GM12878 (cell line): ENCODE measurements around the gene SSU72. TPM values are rescaled to one million over a fixed set of nuclear protein-coding genes. Genes with fewer than 3 reads are reported as not detected.
"Not testable (repeated sequence)": the region's sequence is repeated elsewhere in the genome, so short reads cannot be mapped to it uniquely, and the experiment has no call there.

Experiments
- ATAC-seq: fragments of 200-7000 bp; cut with Tn5 transposase; 3 replicates; pipeline ENCODE4 v1.9.1; 2020; ENCODE audit warnings: mild to moderate bottlenecking, moderate library complexity
- BruUV-seq: library from RNA; stranded (reverse); fragments of 400-500 nt; replicated peaks from 2 replicates; lab custom pipeline; 2021; lab: Mats Ljungman, UMichigan
- CTCF ChIA-PET: fragments of 300-600 bp; sonication (Branson Sonifier 250); formaldehyde crosslinking; extraction: SDS; loops from one replicate; lab custom pipeline; 2021; ENCODE audit warnings: inconsistent platforms; lab: Yijun Ruan, JAX
- POLR2A ChIA-PET: fragments of 350-600 bp; formaldehyde crosslinking; extraction: SDS; loops from one replicate; lab custom pipeline; 2021; ENCODE audit warnings: inconsistent platforms; lab: Charles Lee
- RAD21 ChIA-PET: fragments of 300-600 bp; sonication (Branson Sonifier 250); formaldehyde crosslinking; loops from one replicate; lab custom pipeline; 2023; ENCODE audit warnings: antibody characterized with exemption; ENCODE audit not compliant: unreplicated experiment; lab: Charles Lee
- SMC1A ChIA-PET: fragments of 300-600 bp; sonication (Branson Sonifier 250); formaldehyde crosslinking; loops from one replicate; lab custom pipeline; 2023; ENCODE audit not compliant: unreplicated experiment, uncharacterized antibody; lab: Charles Lee
- DNase-seq: peaks from one replicate; pipeline ENCODE4 v3.0.0-alpha.2; 2011; ENCODE audit warnings: low read depth, low spot score
- FAIRE-seq: peaks from 3 replicates; lab custom pipeline; 2011; peaks lifted over from hg19 to GRCh38; lab: Jason Lieb, UNC
- H2AFZ ChIP-seq: 2 replicates; pipeline ENCODE4 v1.6.0; 2011; ENCODE audit warnings: low read depth, low read length, control low read depth; ENCODE audit not compliant: control insufficient read depth
- H3K27ac ChIP-seq: 2 replicates; pipeline ENCODE4 v1.5.1; 2011; ENCODE audit warnings: control low read depth; ENCODE audit not compliant: control insufficient read depth, insufficient read depth
- H3K27me3 ChIP-seq, 2 experiments: replicated peaks in 1 of 2; 2 replicates each; pipeline versions ENCODE4 v1.6.0 to v1.6.1; 2011; ENCODE audit warnings: low read length in 1 of 2; ENCODE audit not compliant: control insufficient read depth in 2 of 2, insufficient read depth in 2 of 2
- H3K36me3 ChIP-seq, 2 experiments: 2 replicates each; pipeline ENCODE4 v1.5.1; 2011; ENCODE audit warnings: low read length in 1 of 2; ENCODE audit not compliant: control insufficient read depth in 2 of 2, insufficient read depth in 2 of 2
- H3K4me1 ChIP-seq: 2 replicates; pipeline ENCODE4 v1.6.1; 2011; ENCODE audit warnings: mild to moderate bottlenecking, low read length, moderate library complexity, mixed read lengths; ENCODE audit not compliant: control insufficient read depth, insufficient read depth
- H3K4me2 ChIP-seq: 2 replicates; pipeline ENCODE4 v1.6.0; 2011; ENCODE audit warnings: control low read depth; ENCODE audit not compliant: control insufficient read depth, insufficient read depth
- H3K4me3 ChIP-seq: fragments of 200-600 bp; sonication (generic); 2 replicates; pipeline ENCODE4 v1.5.1; 2016
- H3K79me2 ChIP-seq: 2 replicates; pipeline ENCODE4 v1.6.0; 2011; ENCODE audit warnings: low read length; ENCODE audit not compliant: control insufficient read depth, insufficient read depth
- H3K9ac ChIP-seq: 2 replicates; pipeline ENCODE4 v1.8.0; 2011; ENCODE audit warnings: low read length, control low read depth, mixed read lengths; ENCODE audit not compliant: control insufficient read depth, insufficient read depth
- H3K9me3 ChIP-seq: replicated peaks from 3 replicates; pipeline ENCODE4 v1.5.1; 2011; ENCODE audit warnings: mild to moderate bottlenecking, low read length; ENCODE audit not compliant: control insufficient read depth, insufficient read depth
- H4K20me1 ChIP-seq: 2 replicates; pipeline ENCODE4 v1.6.0; 2011; ENCODE audit not compliant: control insufficient read depth, insufficient read depth
- WGBS: methylation state at CpG from one replicate; pipeline ENCODE4 v1.1.6; 2016; ENCODE audit warnings: low lambda C conversion rate; ENCODE audit not compliant: insufficient replicate concordance, insufficient coverage; ENCODE audit errors: missing lambda C conversion rate; 5-methylcytosine and 5-hydroxymethylcytosine counted together
- in situ Hi-C: fragments of 300-500 bp; cut with MboI; formaldehyde crosslinking; loops from 9 replicates; pipeline ENCODE4 v1.14.3; 2018; ENCODE audit warnings: mixed read lengths
- intact Hi-C: fragments of 100-400 bp; cut with micrococcal nuclease; formaldehyde crosslinking; loops from one replicate; pipeline ENCODE4 v1.14.2; 2022; ENCODE audit not compliant: unreplicated experiment
- polyA plus RNA-seq, 11 experiments: library from polyadenylated mRNA; depleted of rRNA in 4 of 11; unstranded in 6 of 11; stranded (reverse) in 5 of 11; fragments of >200 nt; fragmentation: Nextera tagmentation in 4 of 11; fragmentation: Illumina TruSeq in 1 of 11; extraction: Ambion mirVana in 4 of 11; extraction: Trizol in 1 of 11; gene quantifications; 1 replicate in 1 of 11; 2 replicates in 10 of 11; pipeline versions ENCODE4 v1.2.1 to v1.2.3, GENCODE V29; 2011 to 2016; ENCODE audit warnings: inconsistent platforms in 2 of 11, missing spikeins in 2 of 11, low read depth in 1 of 11
- total RNA-seq, 4 experiments: library from RNA; depleted of rRNA in 3 of 4; stranded (reverse); fragments of >200 nt in 3 of 4; fragmentation: Illumina TruSeq in 1 of 4; extraction: Trizol in 1 of 4; gene quantifications; 2 replicates each; pipeline versions ENCODE4 v1.2.1 to v1.2.3, GENCODE V29; 2013 to 2021

The SSU72 gene
- total and polyA plus RNA-seq, 10 of the 15 experiments (the other 5 are each of a cell fraction or from before 2014, with no cell fraction given), result 28.6 to 172 (median 67.7) TPM

DNA sequence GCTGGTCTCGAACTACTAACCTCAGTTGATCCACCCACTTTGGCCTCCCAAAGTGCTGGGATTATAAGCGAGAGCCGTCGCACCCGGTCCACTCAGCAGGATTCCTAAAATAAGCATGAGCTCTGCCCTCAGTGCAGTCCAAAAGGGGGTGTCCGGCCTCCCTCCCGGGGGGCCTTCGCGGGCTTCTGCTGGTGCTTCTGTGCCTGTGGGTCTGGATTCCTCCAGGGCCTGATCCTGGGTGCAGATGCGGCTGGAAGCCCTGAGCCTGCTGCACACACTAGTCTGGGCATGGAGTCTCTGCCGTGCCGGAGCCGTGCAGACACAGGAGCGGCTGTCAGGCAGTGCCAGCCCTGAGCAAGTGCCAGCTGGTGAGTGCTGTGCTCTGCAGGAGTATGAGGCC lies 57.7 kb downstream of the SSU72 start:
- H3K4me3 ChIP-seq, H2AFZ ChIP-seq, intact Hi-C loops, BruUV-seq, H3K27ac ChIP-seq, RAD21 ChIA-PET, FAIRE-seq, H3K9ac ChIP-seq, POLR2A ChIA-PET, H3K4me2 ChIP-seq, ATAC-seq, DNase-seq, H3K9me3 ChIP-seq, H3K27me3 ChIP-seq, CTCF ChIA-PET, H3K4me1 ChIP-seq, H4K20me1 ChIP-seq, in situ Hi-C loops, SMC1A ChIA-PET: not testable (repeated sequence)
- 99% methylated on average over 14 of the region's 14 CpGs for WGBS
- Histone ChIP-seq H3K79me2 (peaks cover 12% of the 10 kb centered on the region), H3K36me3 (peaks cover 0 to 13% of the 10 kb centered on the region in 2 experiments; a peak in 2 of 4 replicates)

DNA sequence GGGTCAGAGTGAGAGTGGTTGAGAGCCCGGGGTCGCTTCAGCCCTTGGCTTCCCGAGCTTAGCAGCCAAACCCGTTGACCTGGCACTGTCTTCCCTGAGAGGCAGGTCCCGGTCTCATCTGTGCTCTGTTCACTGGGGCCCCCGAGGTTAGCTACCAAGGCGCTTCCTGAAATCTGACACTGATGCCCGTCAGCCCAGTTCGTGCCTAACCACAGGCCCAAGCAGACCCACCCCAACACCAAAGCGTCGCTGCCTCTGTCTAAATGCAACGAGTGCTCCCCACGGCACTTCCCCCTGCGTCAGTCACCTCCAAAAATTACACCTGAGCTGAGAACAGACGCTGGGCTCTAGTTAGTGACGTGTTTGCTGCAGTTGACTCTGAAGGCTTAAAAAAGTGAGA lies 60.3 kb downstream of the SSU72 start:
- H2AFZ ChIP-seq, H4K20me1 ChIP-seq, RAD21 ChIA-PET, H3K27ac ChIP-seq, H3K9ac ChIP-seq, H3K4me1 ChIP-seq, POLR2A ChIA-PET, H3K27me3 ChIP-seq, DNase-seq, H3K36me3 ChIP-seq, H3K9me3 ChIP-seq, intact Hi-C loops, BruUV-seq, H3K4me3 ChIP-seq, H3K4me2 ChIP-seq, in situ Hi-C loops, ATAC-seq, FAIRE-seq, SMC1A ChIA-PET: not testable (repeated sequence)
- peaks cover 19% of the 10 kb centered on the region for H3K79me2 ChIP-seq
- CTCF ChIA-PET, result interaction anchor here (1.6 kb wide), 1 partner anchor 9 kb away, joined by 3 read pairs; no protein-coding TSS in a partner anchor
- WGBS, result 77% methylated on average over 16 of the region's 16 CpGs

DNA sequence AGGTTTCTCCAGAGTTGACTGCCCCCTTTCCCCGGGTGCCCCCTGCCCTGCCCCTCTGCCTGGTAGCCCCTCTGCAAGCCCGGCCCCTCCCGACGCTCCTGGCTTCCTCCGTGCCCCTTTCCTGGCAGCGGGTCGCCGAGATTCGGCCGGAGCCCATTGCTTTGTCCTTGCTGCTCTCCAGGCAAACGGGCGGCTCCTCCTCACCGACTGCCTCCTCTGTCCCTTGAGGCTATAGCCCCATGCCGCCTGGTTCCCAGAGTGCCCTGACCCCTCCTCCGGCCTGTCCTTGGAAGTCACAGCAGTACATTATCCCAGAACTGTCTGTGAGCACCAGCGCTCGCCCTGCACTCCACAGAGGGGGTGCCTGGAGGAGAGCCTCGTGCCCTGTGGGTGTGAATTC lies 61.0 kb downstream of the SSU72 start:
- H3K9ac ChIP-seq, H3K4me1 ChIP-seq, H3K27ac ChIP-seq, CTCF ChIA-PET, H4K20me1 ChIP-seq, H3K4me3 ChIP-seq, BruUV-seq, DNase-seq, H3K4me2 ChIP-seq, SMC1A ChIA-PET, H3K36me3 ChIP-seq, H3K27me3 ChIP-seq, FAIRE-seq, in situ Hi-C loops, H3K9me3 ChIP-seq, ATAC-seq, RAD21 ChIA-PET, H2AFZ ChIP-seq, POLR2A ChIA-PET, intact Hi-C loops: not testable (repeated sequence)
- 82% methylated on average over 13 of the region's 18 CpGs for WGBS
- H3K79me2 ChIP-seq, result peaks cover 19% of the 10 kb centered on the region
